ENCODE data around the gene HYDIN.

GRCh38 chr16:70804153-70804733, 426.3 kb downstream of the HYDIN start:
- TF ChIP-seq CTCF (IDR thresholded peaks at IDR 0.05) (no peak), POLR2AphosphoS5 (IDR thresholded peaks at IDR 0.05) (no peak)
